Sigmoid colon (tissue), 4 donors: Measurements from ENCODE around the gene ADAMTS3.

Experiments used
- POLR2A ChIP-seq, 2 donors: fragments of 450-650 bp; IDR thresholded peaks; one replicate each; pipeline ENCODE4 v1.6.1; 2016; ENCODE audit warnings: antibody characterized with exemption in 2 of 2, mild to moderate bottlenecking in 2 of 2, moderate library complexity in 2 of 2
- POLR2AphosphoS5 ChIP-seq, 4 donors: sonication (generic); formaldehyde crosslinking; IDR thresholded peaks; one replicate each; pipeline ENCODE4 v1.6.1; 2017; ENCODE audit warnings: antibody characterized with exemption in 4 of 4
- TF ChIP-seq, protein P1 (sequence below), 4 experiments: fragments of 450-650 bp in 3 of 4; fragments of 200-600 bp in 1 of 4; IDR thresholded peaks; one replicate each; pipeline ENCODE4 v1.5.1; 2016 to 2019; ENCODE audit warnings: antibody characterized with exemption in 4 of 4, mild to moderate bottlenecking in 3 of 4, moderate library complexity in 2 of 4

DNA sequence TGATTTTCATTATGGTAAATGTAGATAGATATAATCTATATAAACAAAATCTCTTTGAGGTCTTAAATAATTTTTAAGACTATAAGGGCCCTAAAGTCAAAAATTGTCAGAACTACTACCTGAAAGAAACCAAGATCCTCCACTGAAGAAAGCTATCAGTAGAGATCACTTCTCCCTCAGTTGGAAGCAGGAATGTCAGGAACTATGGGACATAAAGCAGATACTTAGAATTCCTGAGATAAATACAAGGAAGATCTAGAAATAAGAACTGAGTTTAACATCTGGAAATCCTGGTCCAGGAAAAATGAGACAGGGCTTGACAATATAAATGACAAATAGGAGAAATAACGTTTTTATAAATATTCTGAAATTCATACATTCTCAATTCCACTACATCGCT, 97.2 kb downstream of the ADAMTS3 start:
- no peak for TF ChIP-seq POLR2A (IDR thresholded peaks at IDR 0.05)
- TF ChIP-seq, protein P1, sequence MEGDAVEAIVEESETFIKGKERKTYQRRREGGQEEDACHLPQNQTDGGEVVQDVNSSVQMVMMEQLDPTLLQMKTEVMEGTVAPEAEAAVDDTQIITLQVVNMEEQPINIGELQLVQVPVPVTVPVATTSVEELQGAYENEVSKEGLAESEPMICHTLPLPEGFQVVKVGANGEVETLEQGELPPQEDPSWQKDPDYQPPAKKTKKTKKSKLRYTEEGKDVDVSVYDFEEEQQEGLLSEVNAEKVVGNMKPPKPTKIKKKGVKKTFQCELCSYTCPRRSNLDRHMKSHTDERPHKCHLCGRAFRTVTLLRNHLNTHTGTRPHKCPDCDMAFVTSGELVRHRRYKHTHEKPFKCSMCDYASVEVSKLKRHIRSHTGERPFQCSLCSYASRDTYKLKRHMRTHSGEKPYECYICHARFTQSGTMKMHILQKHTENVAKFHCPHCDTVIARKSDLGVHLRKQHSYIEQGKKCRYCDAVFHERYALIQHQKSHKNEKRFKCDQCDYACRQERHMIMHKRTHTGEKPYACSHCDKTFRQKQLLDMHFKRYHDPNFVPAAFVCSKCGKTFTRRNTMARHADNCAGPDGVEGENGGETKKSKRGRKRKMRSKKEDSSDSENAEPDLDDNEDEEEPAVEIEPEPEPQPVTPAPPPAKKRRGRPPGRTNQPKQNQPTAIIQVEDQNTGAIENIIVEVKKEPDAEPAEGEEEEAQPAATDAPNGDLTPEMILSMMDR (IDR thresholded peaks at IDR 0.05) = no peak
- TF ChIP-seq POLR2AphosphoS5 (IDR thresholded peaks at IDR 0.05) = no peak
